HEK293 (cell line): ENCODE results near the gene CLDN6.

Source experiments
- CTCF ChIA-PET: fragments of 350-600 bp; formaldehyde crosslinking; extraction: SDS; loops from one replicate; lab custom pipeline; 2021; ENCODE audit warnings: antibody characterized with exemption; lab: Yijun Ruan, JAX
- POLR2A ChIA-PET: fragments of 300-600 bp; formaldehyde crosslinking; extraction: SDS; loops from one replicate; lab custom pipeline; 2020; ENCODE audit warnings: antibody characterized with exemption, inconsistent platforms; lab: Yijun Ruan, JAX
- H3K27ac ChIP-seq: fragments of 200-500 bp; sonication (Bioruptor generic); 2 replicates; pipeline ENCODE4 v1.5.1; 2014; ENCODE audit warnings: low read depth, low read length, control low read depth, inconsistent platforms; ENCODE audit errors: extremely low read depth
- H3K36me3 ChIP-seq, 2 experiments: fragments of 200-500 bp in 1 of 2; sonication (Bioruptor generic) in 1 of 2; 1 replicate in 1 of 2; 2 replicates in 1 of 2; pipeline ENCODE4 v1.5.1; 2014 to 2017; ENCODE audit warnings: inconsistent platforms in 2 of 2, low read length in 2 of 2; ENCODE audit not compliant: control insufficient read depth in 2 of 2, insufficient read depth in 1 of 2
- H3K4me1 ChIP-seq: fragments of 200-500 bp; sonication (Bioruptor generic); 2 replicates; pipeline ENCODE4 v1.5.1; 2014; ENCODE audit warnings: mild to moderate bottlenecking, low read length, inconsistent platforms; ENCODE audit not compliant: control insufficient read depth, insufficient read depth
- H3K4me3 ChIP-seq: 2 replicates; pipeline ENCODE4 v1.5.1; 2011; ENCODE audit warnings: low read depth, mild to moderate bottlenecking, control low read depth, low read length, moderate library complexity
- H3K9me3 ChIP-seq: fragments of 200-500 bp; sonication (Bioruptor generic); 2 replicates; pipeline ENCODE4 v1.5.1; 2014; ENCODE audit warnings: low read depth, low read length, inconsistent platforms; ENCODE audit not compliant: control insufficient read depth, insufficient read depth
- HIC1 ChIP-seq: fragments of 450-650 bp; formaldehyde crosslinking; IDR thresholded peaks from 2 replicates; pipeline ENCODE4 v1.5.1; 2016; ENCODE audit warnings: missing biosample characterization, missing genetic modification characterization
- IKZF3 ChIP-seq: fragments of 450-650 bp; IDR thresholded peaks from 2 replicates; pipeline ENCODE4 v1.5.0; 2018; ENCODE audit warnings: missing biosample characterization, mild to moderate bottlenecking, missing genetic modification characterization, moderate library complexity
- OSR2 ChIP-seq: fragments of 450-650 bp; formaldehyde crosslinking; IDR thresholded peaks from 2 replicates; pipeline ENCODE4 v1.5.1; 2016; ENCODE audit warnings: missing biosample characterization, missing genetic modification characterization
- PATZ1 ChIP-seq: fragments of 450-650 bp; formaldehyde crosslinking; IDR thresholded peaks from 2 replicates; pipeline ENCODE4 v1.5.1; 2016; ENCODE audit warnings: missing biosample characterization, missing genetic modification characterization
- SALL2 ChIP-seq: fragments of 450-650 bp; formaldehyde crosslinking; IDR thresholded peaks from 2 replicates; pipeline ENCODE4 v1.5.0; 2017; ENCODE audit warnings: missing biosample characterization, mild to moderate bottlenecking, missing genetic modification characterization, borderline replicate concordance
- ZBTB17 ChIP-seq: fragments of 450-650 bp; formaldehyde crosslinking; IDR thresholded peaks from 2 replicates; pipeline ENCODE4 v1.5.1; 2016; ENCODE audit warnings: missing biosample characterization, missing genetic modification characterization
- ZBTB44 ChIP-seq: fragments of 450-650 bp; IDR thresholded peaks from 2 replicates; pipeline ENCODE4 v1.5.1; 2018; ENCODE audit warnings: missing biosample characterization, mild to moderate bottlenecking, missing genetic modification characterization
- ZNF169 ChIP-seq: fragments of 450-650 bp; formaldehyde crosslinking; IDR thresholded peaks from 2 replicates; pipeline ENCODE4 v1.5.1; 2016; ENCODE audit warnings: missing biosample characterization, missing genetic modification characterization
- ZNF19 ChIP-seq: fragments of 450-650 bp; formaldehyde crosslinking; IDR thresholded peaks from 2 replicates; pipeline ENCODE4; 2016; ENCODE audit warnings: missing biosample characterization, missing genetic modification characterization, low read depth
- ZNF211 ChIP-seq: fragments of 450-650 bp; formaldehyde crosslinking; IDR thresholded peaks from 2 replicates; pipeline ENCODE4 v1.5.1; 2016; ENCODE audit warnings: low read depth, missing biosample characterization, missing genetic modification characterization
- ZNF214 ChIP-seq: fragments of 450-650 bp; formaldehyde crosslinking; IDR thresholded peaks from 2 replicates; pipeline ENCODE4 v1.5.1; 2017; ENCODE audit warnings: missing biosample characterization, mild to moderate bottlenecking, missing genetic modification characterization, borderline replicate concordance
- ZNF221 ChIP-seq: fragments of 450-650 bp; formaldehyde crosslinking; IDR thresholded peaks from 2 replicates; pipeline ENCODE4 v1.5.1; 2017; ENCODE audit warnings: missing biosample characterization, missing genetic modification characterization, borderline replicate concordance
- ZNF302 ChIP-seq: fragments of 450-650 bp; formaldehyde crosslinking; IDR thresholded peaks from 2 replicates; pipeline ENCODE4 v1.5.1; 2016; ENCODE audit warnings: missing biosample characterization, missing genetic modification characterization, low read depth
- ZNF350 ChIP-seq: fragments of 450-650 bp; formaldehyde crosslinking; IDR thresholded peaks from 2 replicates; pipeline ENCODE4 v1.5.0; 2017; ENCODE audit warnings: missing biosample characterization, mild to moderate bottlenecking, missing genetic modification characterization
- ZNF354C ChIP-seq: fragments of 450-650 bp; formaldehyde crosslinking; IDR thresholded peaks from 2 replicates; pipeline ENCODE4 v1.5.1; 2016; ENCODE audit warnings: missing biosample characterization, missing genetic modification characterization, low read depth, borderline replicate concordance
- ZNF518A ChIP-seq: fragments of 450-650 bp; formaldehyde crosslinking; conservative IDR thresholded peaks from 2 replicates; pipeline ENCODE4 v1.5.1; 2016; ENCODE audit warnings: low read depth, missing biosample characterization, missing genetic modification characterization
- ZNF664 ChIP-seq: fragments of 450-650 bp; formaldehyde crosslinking; IDR thresholded peaks from 2 replicates; pipeline ENCODE4 v1.5.1; 2016; ENCODE audit warnings: missing biosample characterization, missing genetic modification characterization
- ZNF777 ChIP-seq: fragments of 450-650 bp; formaldehyde crosslinking; IDR thresholded peaks from 2 replicates; pipeline ENCODE4 v1.5.1; 2017; ENCODE audit warnings: missing biosample characterization, missing genetic modification characterization, borderline replicate concordance
- ZNF830 ChIP-seq: fragments of 450-650 bp; IDR thresholded peaks from 2 replicates; pipeline ENCODE4 v1.5.0; 2018; ENCODE audit warnings: missing biosample characterization, missing genetic modification characterization, low read depth, mild to moderate bottlenecking, moderate library complexity
- ZSCAN16 ChIP-seq: fragments of 450-650 bp; formaldehyde crosslinking; IDR thresholded peaks from 2 replicates; pipeline ENCODE4 v1.5.1; 2016; ENCODE audit warnings: missing biosample characterization, missing genetic modification characterization
- ZSCAN30 ChIP-seq: fragments of 450-650 bp; IDR thresholded peaks from 2 replicates; pipeline ENCODE4 v1.5.1; 2018; ENCODE audit warnings: missing biosample characterization, mild to moderate bottlenecking, missing genetic modification characterization, moderate library complexity

Gene CLDN6

GRCh38 chr16:3027983-3028715 lies 10.2 kb upstream of the CLDN6 start (continued):
- TF ChIP-seq ZNF211 (no peak), ZBTB17 (no peak; the same call in 1 of the 2 replicates), IKZF3 (tag by site-specific recombination) (no peak), ZBTB44 (peak; percentile 48; the same call in 1 of the 2 replicates), HIC1 (tag by site-specific recombination) (no peak), ZNF214 (tag by site-specific recombination) (no peak), ZNF354C (no peak), ZNF169 (tag by site-specific recombination) (no peak), PATZ1 (tag by site-specific recombination) (peak; percentile 29), SALL2 (tag by site-specific recombination) (no peak)

GRCh38 chr16:3027489-3027795 lies 9.5 kb upstream of the CLDN6 start:
- Histone ChIP-seq H3K36me3 (peaks cover 0 to 22% of the 10 kb centered on the region in 2 experiments; a peak in 1 of 3 replicates), H3K27ac (no peak overlapping the region), H3K9me3 (no peaks in the 10 kb centered on the region), H3K4me3 (no peak overlapping the region), H3K4me1 (peaks cover 14% of the 10 kb centered on the region)
- CTCF ChIA-PET = interaction anchor here (0.5 to 9.2 kb wide), 18 partner anchors 8 to 1576 kb away, joined by 3 to 149 read pairs (median 4); partner anchors contain the start of genes BICDL2 and TNFRSF12A
- POLR2A ChIA-PET = interaction anchor here (0.7 to 11.9 kb wide), 14 partner anchors 7 to 145 kb away, joined by 3 to 247 read pairs (median 6); partner anchors contain the start of genes KREMEN2, MMP25, TNFRSF12A and ZNF205
- TF ChIP-seq ZNF221 (tag by site-specific recombination) = no peak
- no peak for TF ChIP-seq ZNF350
- no peak for TF ChIP-seq OSR2 (tag by site-specific recombination)
- no peak for TF ChIP-seq ZNF830
- TF ChIP-seq ZNF664 (tag by site-specific recombination) = no peak
- TF ChIP-seq ZNF302 (tag by site-specific recombination) = no peak
- no peak for TF ChIP-seq ZSCAN30
- no peak for TF ChIP-seq ZSCAN16 (tag by site-specific recombination)
- no peak for TF ChIP-seq ZNF777
- TF ChIP-seq ZNF19 (tag by site-specific recombination) = no peak
- TF ChIP-seq ZNF518A (tag by site-specific recombination) = no peak
